GM18499 (cell line): ENCODE data around the gene CCDC43.
"Not testable (repeated sequence)": the region's sequence is repeated elsewhere in the genome, so short reads cannot be mapped to it uniquely, and the experiment has no call there.

Source experiments
- ATAC-seq: cut with Tn5 transposase; IDR thresholded peaks from one replicate; pipeline ENCODE4 v1.9.1; 2021; ENCODE audit warnings: moderate number of reproducible peaks; ENCODE audit not compliant: insufficient read depth, unreplicated experiment

CCDC43 gene

GRCh38 chr17:44673893-44674292 is 15.7 kb downstream of the CCDC43 start:
- ATAC-seq, result no peak

GRCh38 chr17:44672479-44673093 is 17.0 kb downstream of the CCDC43 start:
- no peak for ATAC-seq

DNA sequence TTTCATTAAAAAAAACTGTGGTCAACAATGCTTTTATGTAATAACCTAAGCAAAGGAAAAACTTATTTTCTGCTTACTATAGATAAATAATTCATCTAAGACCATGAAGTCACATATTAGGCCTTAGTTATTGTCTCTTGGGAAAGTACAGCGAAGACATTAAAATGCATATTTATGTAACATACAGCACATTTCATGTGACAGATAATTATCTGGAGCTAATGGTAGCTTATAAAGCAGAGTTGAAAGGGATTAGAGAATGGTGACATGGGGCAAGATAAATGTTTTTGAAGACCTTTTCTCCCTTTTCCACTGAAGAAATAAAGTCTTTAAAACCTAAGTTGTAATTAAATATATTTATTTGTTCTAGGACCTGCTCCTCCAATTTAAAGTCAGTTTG is 23.6 kb downstream of the CCDC43 start:
- ATAC-seq, result no peak

DNA sequence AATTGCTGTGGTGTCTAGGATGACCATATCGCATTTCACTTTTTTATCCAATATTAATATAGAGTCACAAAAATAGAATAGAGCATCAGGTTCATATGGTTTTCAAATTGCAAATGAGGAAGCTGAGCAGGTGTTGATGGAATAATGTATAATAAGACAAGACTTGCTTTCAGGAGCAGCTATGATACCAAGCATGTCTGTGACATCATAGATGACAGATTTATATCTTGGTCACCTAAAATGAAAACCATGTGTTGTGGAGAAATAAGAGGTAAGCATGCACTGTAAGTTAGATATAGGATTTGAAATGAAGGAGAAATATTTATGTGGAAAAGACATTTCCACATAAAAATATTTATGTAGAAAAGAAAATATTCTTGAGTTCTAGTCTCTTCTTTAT is 24.7 kb downstream of the CCDC43 start:
- no peak for ATAC-seq

DNA sequence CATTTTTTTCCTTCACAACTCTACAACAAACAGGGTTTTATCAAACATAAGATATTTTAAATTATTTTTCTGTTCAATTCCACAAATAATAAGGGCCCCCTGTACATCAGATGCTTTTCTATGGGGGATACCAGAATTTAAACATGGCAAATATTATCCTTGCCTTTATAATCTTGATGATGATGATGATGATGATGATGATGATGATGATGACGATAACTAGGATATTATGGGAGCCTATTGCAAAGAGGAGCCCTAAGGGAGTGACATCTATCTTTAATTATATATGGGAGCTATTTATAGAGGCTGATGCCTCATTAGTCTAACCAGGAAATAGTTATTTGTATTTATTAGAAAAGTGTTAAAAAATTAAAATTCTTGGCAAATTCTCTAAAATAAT is 26.5 kb downstream of the CCDC43 start:
- ATAC-seq, result no peak

DNA sequence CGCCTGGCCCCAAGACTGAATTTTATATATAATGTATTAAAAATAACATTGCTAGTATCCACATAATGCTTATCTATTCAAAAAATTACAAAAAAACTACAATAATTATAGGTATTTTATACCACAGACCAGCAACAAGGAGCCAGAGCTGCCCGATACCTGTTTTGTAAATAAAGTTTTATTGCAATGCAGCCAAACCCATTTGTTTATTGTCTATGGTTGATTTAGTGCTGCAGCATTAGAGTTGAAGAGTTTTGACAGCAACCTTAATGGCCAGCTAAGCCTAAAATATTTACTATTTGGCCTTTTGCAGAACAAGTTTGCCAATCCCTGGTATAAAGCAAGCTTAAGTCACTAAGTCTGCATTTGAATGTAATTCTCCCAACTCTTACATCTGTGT is 27.7 kb downstream of the CCDC43 start:
- ATAC-seq, result no peak

GRCh38 chr17:44655983-44656710 is 33.4 kb downstream of the CCDC43 start, which contains the start of gene MEIOC:
TSS of gene MEIOC (plus strand) at chr17:44656468. CDS start at chr17:44656614, 146 bp downstream.
- no peak for ATAC-seq

DNA sequence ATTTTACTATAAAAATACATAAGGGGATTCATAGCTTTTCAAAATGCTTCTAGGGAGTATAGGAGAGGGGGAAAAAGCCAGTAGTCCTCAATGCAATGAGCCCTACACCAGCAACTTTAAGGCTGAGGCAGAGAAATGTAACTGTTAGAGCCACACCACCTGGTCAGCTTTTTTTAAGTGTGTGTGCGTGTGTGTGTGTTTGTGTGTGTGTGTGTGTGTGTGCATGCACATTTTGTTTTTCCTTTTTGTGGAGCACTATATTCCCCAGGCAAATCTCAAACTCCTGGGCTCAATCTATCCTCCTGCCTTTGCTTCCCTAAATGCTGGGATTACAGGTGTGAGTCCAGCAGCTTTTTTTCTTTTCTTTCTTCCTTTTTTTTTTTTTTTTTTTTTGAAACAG is 35.6 kb downstream of the CCDC43 start:
- ATAC-seq, result no peak

GRCh38 chr17:44653384-44653783 is 36.2 kb downstream of the CCDC43 start:
- ATAC-seq, result no peak

DNA sequence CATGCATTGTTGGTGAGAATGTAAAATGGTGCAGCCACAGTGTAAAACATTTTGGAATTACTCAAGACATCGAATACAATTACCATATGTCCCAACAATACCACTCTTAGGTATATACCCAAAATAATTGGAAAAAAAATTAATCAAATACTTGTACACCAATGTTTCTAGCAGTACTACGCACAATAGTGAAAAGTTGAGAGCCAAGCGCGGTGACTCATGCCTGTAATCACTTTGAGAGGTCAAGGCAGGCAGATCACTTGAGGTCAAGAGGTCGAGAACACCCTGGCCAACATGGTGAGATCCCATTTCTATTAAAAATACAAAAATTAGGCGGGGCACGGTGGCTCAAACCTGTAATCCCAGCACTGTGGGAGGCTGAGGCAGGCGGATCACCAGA is 36.8 kb downstream of the CCDC43 start:
- ATAC-seq, result no peak

DNA sequence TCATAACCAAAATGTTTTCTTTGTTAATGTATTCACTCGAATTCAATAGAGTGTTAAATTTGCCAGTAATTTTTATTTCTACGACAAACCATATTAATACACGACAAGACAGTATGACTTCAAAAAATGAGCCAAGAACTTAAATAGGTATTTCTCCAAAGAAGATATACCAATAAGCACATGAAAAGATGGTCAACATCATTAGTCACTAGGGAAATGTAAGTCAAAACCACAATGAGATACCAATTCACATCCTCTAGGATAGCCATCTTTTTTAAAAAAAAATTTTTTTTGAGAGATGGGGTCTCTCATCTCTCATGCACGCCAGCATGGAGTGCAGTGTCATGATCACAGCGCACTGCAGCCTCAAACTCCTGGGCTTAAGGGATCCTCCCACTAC is 38.3 kb downstream of the CCDC43 start:
- no peak for ATAC-seq

GRCh38 chr17:44648963-44649362 is 40.6 kb downstream of the CCDC43 start:
- ATAC-seq, result no peak

DNA sequence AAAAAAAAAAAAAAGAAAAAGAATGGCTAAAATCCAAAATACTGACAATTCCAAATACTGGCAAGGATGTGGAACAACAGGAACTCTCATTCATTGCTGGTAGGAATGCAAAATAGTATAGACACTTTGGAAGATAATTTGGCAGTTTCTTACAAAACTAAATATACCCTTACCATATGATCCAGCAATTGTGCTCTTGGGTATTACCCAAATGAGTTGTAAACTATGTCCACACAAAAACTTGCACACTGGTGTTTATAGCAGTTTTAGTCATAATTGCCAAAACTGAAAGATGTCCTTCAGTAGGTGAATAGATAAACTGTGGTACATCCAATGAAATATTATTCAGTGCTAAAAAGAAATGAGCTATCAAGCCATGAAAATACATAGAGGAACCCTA is 41.8 kb downstream of the CCDC43 start:
- ATAC-seq, result no peak

DNA sequence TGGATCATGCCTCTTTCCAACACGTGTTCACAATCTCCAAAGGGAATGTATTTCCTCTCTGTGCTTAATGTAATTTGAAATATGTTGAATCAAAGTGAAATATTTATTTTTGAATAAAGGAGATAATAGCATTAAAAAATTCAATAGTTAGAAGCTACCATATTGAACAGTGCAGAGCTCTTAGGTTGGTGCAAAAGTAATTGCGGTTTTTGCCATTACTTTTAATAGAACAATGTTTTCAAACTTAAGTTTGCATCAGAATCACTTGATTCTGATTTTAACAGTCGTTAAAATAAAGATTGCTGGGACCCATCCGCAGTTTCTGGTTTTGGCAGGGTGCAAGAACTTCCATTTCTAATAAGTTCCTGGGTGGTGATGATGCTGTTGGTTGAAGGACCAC is 43.3 kb downstream of the CCDC43 start:
- ATAC-seq, result no peak

DNA sequence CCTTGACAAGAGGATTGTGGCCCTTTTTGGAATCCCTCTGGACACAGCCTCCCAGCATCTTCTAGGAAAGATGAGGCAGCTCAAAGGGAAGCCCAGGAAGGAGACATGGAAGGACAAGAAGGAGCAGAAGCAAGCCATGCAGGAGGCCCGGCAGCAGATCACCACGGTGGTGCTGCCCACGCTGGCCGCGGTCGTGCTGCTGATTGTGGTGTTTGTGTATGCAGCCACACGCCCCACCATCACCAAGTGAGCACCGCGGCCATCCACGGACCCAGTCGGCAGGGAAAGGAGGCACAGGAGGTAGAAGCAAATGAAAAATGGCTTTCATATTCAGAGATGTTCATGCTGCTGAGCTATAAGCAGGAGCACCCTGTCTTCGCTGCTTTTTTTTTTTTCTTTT is 44.2 kb downstream of the CCDC43 start:
- no peak for ATAC-seq

DNA sequence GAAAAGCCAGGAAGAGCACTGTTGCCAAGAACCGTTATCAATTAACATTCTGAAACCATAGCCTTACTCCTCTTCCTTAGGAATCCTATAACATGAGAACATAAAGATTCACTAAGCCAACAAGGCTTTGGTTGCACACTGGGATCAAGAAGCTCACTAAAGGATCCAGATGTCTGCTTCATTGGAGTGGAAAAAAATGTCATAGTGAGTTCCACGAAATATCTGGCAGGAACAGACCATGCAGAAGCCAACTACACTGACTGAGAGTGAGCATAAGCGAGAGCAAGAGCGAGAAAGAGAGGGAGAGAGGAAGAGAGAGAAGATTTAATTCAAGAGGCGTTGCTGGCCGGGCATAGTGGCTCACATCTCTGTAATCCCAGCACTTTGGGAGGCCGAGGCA is 46.7 kb downstream of the CCDC43 start:
- ATAC-seq, result no peak

DNA sequence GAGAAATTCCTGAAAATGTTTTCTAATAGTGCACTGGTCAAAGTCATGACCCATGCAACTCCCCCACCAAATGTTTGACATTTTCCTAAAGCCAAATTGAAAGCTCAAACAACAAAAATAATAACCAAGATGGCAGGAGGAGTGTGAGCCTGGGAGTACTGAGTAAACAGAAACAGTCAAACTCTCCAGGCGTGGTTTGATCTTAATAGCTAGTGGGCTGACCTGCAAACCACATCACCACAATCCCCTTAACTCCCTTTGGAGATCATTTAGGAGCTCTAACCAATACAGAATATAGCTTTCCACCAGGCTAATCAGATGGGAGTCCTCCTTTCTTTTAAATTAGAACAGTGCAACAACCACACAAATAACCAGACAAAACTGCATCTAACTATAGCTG is 52.5 kb downstream of the CCDC43 start:
- ATAC-seq, result no peak

DNA sequence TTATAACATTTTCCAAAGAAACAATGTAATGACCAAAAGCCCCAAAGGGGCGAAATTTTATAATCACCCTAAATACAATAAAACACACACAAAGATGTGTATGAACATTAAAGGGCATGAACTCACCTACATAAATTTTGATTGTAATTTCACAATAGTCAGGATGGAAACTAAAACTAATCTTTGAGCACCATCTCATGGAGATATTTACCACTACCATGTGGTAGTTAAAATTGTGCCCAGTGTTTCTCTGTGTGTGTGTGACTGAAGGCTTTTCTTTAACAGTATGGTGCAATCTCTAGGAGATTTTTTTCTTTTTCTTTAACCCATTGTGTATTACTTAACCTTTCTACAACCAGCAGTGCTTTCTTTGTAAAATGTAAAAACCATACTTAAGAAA is 53.0 kb downstream of the CCDC43 start:
- ATAC-seq, result no peak

DNA sequence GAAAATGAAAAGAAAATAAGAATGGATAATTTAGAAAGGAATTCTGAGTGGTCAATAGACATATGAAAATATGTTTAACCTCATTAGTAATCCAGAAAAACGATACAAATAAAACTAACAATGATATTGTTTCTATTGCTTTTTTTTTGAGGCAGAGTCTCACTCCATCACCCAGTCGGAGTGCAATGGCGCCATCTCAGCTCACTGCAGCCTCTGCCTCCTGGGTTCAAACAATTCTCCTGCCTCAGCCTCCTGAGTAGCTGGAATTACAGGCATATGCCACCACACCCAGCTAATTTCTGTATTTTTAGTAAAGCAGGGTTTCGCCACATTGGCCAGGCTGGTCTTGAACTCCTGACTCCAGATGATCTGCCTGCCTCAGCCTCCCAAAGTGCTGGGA is 55.2 kb downstream of the CCDC43 start:
- not testable (repeated sequence) for ATAC-seq

- ATAC-seq, result no peak
These were observed 55.6 kb downstream of the CCDC43 start for GRCh38 chr17:44633998-44634397.

GRCh38 chr17:44630703-44631102 is 58.9 kb downstream of the CCDC43 start:
- no peak for ATAC-seq

DNA sequence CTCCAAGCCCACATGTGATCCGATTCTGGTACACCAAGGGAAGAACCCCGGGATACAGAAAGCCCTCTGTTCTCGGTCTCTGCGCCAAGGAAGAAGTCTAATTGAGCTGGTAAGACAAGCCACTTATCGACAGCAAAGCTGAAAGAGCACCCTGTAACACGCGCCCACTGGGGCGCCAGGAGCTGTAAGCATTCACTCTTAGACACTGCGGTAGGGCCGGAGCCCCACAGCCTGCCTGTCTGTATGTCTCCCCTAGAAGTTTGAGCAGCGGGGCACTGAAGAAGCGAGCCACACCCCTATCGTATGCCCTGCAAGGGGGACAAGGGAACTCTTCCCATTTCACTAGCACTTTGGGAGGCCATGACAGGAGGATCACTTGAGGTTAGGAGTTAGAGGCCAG is 60.3 kb downstream of the CCDC43 start:
- no peak for ATAC-seq
